Adrenal gland (tissue), 5 donors: ENCODE results near the gene RHBDL1.

Source experiments
- CTCF ChIP-seq, 6 experiments: fragments of 450-650 bp in 4 of 6; fragments of 200-600 bp in 2 of 6; sonication (generic) in 1 of 6; IDR thresholded peaks; 1 replicate in 5 of 6; 2 replicates in 1 of 6; pipeline versions ENCODE4 v1.5.1 to v1.8.0; 2016 to 2021; ENCODE audit warnings: antibody characterized with exemption in 6 of 6, mild to moderate bottlenecking in 2 of 6, moderate library complexity in 1 of 6
- POLR2A ChIP-seq, 2 donors: fragments of 450-650 bp; IDR thresholded peaks; one replicate each; pipeline ENCODE4 v1.6.1; 2017; ENCODE audit warnings: antibody characterized with exemption in 2 of 2, mild to moderate bottlenecking in 2 of 2, moderate library complexity in 1 of 2
- donor health status: DM: no; HTN: no; CAD: no.

GRCh38 chr16:646679-647172 lies 28.7 kb upstream of the RHBDL1 start:
- TF ChIP-seq CTCF (IDR thresholded peaks at IDR 0.05): no peak
- no peak for TF ChIP-seq POLR2A (IDR thresholded peaks at IDR 0.05)
